ENCODE measurements around the gene CHCHD10.

The CHCHD10 gene

DNA sequence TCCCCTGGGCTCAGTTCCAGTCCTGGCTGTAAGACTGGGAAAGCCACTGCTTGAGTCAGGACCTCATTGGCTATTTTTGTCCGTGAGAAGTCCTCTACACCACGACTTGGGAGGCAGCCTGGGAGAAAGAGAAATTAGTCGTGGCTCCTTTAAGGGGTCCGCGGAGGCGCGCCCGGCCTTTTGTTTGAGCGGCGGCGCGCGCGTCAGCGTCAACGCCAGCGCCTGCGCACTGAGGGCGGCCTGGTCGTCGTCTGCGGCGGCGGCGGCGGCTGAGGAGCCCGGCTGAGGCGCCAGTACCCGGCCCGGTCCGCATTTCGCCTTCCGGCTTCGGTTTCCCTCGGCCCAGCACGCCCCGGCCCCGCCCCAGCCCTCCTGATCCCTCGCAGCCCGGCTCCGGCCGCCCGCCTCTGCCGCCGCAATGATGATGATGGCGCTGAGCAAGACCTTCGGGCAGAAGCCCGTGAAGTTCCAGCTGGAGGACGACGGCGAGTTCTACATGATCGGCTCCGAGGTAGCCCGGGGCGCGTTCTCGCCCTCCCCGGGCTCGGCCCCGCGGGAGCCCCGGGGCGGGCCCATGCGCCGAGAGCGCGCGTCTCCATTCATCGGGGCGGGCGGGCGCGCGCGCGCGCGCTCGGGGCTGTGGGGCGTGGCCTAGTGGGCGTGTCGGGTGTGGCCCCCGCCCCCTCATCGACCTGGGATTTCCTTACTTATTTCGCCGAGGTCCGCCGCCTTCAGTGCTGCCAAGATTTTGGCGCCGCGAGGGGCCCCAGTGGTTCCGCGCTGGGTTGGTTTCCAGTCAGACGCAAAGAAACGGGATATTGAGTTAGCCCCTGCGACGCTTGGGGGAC lies 19.2 kb upstream of the CHCHD10 start, which contains the start of gene SMARCB1:
Gene SMARCB1 (plus strand): TSS at position 215 of the 848 bp plus-strand sequence. CDS start 204 bp downstream, at position 419.
- peak; percentile 81 to 84 for DNase-seq

DNA sequence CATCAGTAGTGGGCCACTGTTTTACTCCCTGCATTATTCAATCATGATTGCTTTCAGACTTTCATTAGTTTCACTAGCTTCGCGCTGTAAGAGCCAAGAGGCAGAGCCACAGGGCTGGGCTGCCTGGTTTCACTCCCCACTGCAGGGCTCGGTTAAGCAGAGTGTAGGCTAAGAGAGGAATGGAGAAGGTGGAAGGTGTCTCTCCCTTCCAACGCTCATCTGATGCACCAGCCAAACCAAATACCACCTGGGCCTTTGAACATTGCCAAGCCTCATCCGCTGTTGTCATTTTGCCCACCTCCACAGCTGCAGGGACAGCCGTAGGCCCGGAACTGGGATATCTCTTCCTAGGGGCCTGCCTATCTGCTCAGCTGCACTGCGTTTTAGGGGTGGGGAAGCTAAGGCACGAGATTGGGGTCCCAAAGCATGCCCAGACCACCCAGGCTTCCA lies 18.5 kb upstream of the CHCHD10 start:
- DNase-seq: no peak

DNA sequence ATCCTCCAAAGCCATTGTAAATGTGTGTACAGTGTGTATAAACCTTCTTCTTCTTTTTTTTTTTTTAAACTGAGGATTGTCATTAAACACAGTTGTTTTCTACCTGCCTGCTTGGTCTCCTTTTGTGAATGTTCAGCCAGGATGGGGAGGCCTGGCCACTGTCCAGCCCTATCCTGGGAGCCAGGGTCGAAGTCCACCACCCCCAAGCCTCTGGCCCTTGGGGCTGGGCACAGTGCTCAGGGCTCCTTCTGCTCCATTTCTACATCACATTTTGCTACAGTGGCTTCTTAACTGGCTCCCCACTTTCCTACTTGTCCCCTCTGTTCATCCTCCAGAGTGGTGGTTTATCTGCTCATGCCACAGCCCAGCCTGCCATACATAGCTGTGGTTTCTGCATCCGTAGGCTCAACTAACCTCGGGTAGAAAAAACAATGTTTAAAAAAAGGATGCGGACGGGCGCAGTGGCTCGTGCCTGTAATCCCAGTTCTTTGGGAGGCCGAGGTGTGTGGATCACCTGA lies 16.5 kb upstream of the CHCHD10 start:
- DNase-seq: peak in 1 of 2 experiments; percentile 4

DNA sequence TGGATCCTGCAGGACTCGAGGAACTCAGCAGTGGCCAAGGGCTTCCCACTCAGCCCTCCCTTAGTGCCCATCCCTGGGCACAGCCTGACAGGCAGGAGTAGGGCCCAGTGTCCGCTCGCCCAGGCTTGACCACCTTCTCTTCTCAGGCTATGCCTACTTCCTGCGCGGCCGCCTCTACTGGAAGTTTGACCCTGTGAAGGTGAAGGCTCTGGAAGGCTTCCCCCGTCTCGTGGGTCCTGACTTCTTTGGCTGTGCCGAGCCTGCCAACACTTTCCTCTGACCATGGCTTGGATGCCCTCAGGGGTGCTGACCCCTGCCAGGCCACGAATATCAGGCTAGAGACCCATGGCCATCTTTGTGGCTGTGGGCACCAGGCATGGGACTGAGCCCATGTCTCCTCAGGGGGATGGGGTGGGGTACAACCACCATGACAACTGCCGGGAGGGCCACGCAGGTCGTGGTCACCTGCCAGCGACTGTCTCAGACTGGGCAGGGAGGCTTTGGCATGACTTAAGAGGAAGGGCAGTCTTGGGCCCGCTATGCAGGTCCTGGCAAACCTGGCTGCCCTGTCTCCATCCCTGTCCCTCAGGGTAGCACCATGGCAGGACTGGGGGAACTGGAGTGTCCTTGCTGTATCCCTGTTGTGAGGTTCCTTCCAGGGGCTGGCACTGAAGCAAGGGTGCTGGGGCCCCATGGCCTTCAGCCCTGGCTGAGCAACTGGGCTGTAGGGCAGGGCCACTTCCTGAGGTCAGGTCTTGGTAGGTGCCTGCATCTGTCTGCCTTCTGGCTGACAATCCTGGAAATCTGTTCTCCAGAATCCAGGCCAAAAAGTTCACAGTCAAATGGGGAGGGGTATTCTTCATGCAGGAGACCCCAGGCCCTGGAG lies 15.7 kb upstream of the CHCHD10 start:
- no peak for DNase-seq

DNA sequence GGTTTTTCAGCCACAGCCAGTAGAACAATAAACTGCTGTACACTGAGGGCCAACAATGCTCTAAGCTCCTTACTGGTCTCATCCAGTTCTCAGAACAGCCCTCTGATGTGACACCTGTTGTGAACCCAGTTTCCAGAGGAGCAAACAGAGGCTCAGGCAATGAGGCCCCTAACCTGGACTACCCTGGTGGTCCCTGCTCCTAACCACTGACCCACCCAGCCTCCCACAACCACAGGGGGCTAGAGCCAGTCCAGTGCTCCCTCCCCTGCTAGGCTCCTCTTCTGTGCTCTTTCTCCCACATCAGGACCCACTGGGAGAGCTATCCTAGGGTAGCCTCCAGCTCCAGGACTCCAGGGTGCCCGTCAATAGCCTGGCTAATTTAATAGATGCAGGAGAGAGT lies 14.9 kb upstream of the CHCHD10 start:
- DNase-seq: no peak

DNA sequence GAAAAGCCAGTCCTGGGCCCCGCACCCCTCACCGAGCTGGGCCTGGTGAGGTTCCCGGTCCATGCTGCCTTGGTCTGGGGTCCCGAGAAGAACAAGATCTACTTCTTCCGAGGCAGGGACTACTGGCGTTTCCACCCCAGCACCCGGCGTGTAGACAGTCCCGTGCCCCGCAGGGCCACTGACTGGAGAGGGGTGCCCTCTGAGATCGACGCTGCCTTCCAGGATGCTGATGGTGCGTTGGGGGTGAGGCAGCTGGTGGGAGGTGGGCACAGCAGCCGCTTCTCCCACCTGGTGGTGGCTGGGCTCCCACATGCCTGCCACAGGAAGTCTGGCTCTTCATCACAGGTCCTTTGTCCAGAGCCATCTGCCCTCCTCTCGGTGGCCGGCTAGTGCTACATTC lies 14.5 kb upstream of the CHCHD10 start:
- DNase-seq: no peak

DNA sequence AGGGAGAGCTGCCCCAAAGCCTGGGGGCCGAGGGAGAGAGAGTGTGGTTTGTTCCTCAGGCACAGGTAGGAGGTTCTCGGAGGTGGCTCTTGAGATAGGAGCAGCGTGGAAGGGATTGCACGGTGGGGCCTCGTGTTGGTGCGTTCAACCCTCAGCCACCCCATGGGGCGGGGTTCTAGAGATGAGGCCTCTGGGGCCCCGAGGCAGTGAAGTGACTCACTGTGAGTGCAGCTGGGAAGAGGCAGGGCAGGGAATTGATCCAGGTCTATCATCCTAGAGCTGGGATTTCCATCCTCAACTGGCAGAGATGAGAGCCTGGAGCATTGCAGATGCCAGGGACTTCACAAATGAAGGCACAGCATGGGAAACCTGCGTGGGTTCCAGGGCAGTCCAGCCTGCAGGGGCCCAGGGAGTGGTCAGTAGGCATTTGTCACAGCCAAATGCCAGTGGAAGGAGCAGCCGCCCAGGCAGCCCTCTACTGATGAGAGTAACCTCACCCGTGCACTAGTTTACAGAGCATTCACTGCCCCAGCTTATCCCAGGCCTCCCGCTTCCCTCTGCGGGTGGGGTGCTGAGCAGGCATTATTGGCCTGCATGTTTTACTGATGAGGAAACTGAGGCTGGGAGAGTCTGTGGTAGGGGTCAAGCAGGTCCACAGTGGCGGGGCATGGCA lies 13.9 kb upstream of the CHCHD10 start:
- DNase-seq: no peak

DNA sequence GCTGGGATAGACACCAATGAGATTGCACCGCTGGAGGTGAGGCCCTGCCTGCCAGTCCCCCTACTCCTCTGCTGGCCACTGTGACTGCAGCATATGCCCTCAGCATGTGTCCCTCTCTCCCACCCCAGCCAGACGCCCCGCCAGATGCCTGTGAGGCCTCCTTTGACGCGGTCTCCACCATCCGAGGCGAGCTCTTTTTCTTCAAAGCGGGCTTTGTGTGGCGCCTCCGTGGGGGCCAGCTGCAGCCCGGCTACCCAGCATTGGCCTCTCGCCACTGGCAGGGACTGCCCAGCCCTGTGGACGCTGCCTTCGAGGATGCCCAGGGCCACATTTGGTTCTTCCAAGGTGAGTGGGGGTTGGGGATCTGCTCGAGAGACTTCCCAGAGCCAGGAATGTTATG lies 13.3 kb upstream of the CHCHD10 start:
- no peak for DNase-seq

DNA sequence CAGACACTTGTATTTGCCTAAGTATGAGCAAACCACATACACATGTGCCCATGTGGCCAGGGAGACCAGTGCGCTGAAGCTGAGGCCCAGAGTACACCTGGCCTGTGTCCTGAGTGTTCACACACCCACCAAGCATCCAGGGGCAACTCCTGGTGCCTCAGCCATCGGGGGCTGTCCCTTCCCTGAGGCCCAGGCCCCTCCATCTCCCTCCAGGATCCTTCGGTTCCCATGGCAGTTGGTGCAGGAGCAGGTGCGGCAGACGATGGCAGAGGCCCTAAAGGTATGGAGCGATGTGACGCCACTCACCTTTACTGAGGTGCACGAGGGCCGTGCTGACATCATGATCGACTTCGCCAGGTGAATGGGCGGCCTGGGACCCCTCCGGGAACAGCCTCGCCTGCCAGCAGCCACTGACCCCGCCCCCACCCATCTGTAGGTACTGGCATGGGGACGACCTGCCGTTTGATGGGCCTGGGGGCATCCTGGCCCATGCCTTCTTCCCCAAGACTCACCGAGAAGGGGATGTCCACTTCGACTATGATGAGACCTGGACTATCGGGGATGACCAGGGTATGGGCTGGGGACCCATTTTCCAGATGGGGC lies 12.5 kb upstream of the CHCHD10 start:
- no peak for DNase-seq

DNA sequence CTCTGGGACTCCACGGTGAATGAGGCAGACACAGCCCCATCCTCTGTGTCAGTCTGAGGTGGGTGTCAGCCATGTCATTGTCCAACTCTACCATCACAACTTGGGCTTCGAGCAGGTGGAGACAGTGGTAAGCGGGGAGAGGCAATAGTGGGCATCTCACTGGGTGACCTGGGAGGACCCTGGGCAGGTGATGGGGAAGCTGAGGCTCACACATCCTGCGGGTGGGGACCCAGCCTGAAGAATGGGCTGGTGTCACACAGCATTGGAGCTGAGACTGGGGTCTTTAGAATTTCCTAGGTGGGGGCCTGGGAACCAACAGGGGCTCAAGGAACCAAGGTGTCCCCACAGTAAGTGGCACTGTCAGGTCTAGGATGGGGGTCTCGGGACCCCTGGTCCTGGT lies 12.0 kb upstream of the CHCHD10 start:
- DNase-seq: no peak

DNA sequence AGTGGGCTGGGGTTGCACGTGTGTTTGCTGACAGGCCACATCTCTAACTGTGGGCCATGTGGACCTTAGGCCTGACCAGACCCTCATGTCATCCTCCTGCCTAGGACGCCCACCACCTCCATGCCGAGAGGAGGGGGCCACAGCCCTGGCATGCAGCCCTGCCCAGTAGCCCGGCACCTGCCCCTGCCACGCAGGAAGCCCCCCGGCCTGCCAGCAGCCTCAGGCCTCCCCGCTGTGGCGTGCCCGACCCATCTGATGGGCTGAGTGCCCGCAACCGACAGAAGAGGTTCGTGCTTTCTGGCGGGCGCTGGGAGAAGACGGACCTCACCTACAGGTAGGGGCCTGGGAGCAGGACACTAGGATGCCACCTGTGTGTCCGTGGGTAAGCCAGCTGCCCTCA lies 11.3 kb upstream of the CHCHD10 start:
- DNase-seq: no peak

DNA sequence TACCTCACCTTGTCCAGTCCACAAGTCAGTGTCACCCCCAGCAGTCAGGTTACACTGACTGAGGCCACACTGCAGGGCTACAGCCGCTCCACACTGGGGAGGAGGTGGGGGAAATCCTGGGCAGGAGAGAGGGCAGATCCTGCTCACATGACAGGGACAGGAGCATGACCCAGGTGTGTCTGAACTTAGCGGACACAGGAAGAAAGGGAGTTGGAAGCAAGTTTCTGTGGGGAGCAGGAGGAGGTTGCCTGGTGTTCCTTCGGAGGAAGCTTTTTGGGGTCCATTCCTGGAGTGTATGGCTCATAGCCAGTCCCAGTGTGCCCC lies 10.8 kb upstream of the CHCHD10 start:
- DNase-seq: no peak

DNA sequence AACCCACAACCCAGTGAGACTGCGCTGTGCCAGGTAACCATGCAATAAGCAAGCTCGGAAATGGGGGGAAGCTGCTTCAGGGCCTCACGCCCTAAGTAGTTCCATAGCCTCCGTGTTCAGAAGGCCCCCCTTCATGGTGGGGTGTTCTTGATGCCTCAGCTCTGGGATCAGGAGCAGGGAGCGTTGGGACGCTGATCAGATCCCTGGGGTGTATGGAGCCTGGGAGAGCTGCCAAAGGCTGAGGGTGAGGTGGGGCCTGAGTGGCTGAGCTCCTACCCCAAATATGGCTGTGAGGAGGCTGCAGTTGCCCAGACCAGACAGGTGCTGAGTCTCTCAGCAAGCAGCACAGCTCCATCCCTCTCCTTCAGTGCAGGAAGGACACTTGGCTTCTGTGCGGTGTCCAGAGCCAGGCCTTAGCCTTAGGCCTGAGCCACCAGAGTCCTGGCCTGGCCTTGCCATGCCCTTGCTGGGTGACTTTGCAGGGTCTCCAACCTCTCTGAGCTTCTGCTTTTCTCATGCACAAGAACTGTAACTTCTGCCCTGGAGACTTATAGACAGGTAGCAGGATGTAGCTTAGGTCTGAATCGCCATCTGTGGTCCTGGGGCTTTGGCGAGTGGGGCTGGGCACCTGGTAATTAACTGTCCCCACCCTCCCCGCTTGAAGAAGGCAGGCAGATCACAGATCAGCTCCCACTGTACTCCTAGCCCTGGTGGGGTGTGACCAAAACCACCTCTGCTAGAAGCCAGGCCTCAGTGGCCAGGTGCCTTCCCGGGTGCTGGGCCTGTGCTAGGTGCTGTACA lies 10.2 kb upstream of the CHCHD10 start:
- DNase-seq: no peak

DNA sequence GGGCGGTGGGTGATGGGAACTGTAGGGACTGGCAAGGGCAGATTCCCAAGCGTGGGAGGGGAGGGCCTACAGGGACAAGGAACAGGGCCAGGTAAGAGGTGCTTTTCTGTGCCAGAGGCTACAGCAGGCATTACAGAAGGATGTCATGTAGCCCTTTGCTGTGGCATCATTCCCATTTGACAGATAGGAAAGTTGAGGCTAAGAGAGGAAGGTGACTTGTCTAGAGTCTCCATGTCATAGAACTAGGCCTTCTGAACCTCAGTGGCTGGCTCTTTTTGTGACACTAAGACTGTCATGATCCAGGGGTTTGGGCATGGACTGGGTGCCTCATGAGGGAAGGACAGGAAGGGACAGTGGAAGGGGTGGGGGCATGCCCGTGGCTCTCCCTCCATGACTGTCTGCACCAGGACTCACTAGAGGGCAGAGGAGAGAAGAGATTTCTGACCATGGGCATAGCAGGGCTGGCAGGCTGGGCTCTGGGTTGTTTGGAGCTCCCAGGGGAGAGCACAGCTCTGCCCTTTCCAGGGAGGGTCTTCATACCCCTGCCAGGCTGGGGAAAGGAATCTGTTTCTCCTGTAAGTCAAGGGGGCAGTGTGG lies 8.1 kb upstream of the CHCHD10 start:
- DNase-seq: no peak

DNA sequence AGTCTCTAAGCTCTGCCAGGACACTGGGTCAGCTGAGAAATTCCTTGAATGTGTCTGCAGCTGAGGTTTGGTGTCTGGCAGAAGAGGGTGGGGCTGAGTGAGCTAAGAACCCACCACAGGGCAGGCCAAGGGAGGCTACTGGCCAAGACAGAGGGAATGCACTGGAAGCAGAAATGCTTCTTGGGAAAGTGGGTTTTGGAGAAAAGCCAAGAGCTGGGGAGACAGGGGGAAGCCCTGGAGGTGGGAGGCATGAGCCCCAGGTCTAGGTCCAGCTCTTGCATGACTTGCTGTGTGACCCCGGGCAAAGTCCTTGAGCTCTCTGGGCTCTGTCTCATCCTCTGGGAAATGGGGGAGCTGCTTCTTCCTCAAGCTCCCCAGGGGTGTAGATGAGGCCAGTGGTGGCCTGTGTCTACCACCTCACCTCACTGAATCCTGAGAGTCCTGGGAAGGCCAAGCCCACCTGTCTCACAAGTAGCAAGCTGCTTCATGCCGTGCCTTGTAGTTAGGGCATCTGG lies 7.2 kb upstream of the CHCHD10 start:
- DNase-seq: no peak

DNA sequence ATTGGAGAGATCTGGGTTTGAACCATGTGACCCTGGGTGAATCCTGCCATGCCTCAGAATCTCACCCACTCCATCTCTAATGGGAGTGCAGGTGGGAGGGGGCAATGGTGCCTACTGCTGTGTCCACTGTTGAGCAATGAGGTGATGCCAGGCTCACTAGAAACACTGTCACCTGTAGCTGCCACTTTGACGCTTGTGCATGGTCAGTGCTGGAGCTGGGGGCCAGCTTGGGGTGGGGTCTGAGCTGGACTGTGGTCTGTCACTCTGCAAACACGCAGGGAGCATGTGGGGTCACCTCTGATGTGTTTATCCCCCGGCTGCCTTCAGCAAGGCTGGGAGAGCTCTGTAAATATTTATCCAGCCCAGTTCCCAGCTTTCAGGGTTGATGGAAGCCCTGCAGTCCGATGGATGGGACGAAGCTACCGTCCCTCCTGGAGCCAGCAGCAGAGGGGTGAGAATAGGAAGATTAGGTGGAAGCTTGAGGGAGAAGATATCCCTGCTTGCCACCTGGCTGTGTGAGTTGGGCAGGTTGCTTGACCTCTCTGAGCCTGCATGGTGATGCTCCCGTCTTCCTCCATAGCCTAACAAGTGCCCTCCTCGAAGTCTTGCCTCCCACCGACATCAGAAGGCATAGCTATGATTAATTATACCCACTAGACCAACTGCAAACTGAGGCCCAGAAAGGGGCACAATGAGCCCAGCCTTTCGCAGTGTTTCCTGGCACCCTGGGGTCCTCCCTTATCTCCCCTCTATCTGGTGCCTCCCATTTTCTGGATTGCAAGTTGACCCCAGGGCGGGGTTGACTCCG lies 6.5 kb upstream of the CHCHD10 start:
- no peak for DNase-seq

DNA sequence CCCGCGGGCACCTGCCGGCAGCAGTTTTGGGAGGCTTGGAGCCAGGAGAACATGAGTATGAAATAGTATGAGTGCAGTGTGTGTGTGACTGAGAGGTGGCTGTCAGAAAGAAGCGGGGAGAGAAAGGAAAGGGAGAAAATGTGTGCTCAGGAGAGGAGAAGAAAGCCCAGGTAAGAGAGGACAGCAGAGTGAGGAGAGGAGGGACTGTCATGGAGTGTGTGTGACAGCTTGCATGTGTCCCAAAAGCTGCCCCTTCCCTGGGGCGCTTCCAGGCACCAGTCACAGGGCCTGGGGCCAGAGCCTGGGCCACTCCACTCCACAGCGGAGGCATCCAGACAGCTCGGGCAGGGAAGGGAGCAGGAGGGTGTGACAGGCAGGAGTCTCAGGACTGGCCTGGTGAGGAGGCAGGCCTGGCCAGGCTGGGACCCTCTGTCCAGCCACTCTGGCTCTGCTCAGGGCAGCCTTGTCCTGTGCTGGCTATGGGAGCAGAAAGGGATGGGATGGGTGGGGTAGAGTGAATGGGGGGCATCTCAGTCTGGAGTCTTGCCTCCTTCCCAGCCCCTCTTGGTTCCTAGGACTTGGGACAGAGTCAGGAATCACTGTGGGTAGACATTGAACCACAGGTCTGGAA lies 5.8 kb upstream of the CHCHD10 start:
- DNase-seq: no peak

DNA sequence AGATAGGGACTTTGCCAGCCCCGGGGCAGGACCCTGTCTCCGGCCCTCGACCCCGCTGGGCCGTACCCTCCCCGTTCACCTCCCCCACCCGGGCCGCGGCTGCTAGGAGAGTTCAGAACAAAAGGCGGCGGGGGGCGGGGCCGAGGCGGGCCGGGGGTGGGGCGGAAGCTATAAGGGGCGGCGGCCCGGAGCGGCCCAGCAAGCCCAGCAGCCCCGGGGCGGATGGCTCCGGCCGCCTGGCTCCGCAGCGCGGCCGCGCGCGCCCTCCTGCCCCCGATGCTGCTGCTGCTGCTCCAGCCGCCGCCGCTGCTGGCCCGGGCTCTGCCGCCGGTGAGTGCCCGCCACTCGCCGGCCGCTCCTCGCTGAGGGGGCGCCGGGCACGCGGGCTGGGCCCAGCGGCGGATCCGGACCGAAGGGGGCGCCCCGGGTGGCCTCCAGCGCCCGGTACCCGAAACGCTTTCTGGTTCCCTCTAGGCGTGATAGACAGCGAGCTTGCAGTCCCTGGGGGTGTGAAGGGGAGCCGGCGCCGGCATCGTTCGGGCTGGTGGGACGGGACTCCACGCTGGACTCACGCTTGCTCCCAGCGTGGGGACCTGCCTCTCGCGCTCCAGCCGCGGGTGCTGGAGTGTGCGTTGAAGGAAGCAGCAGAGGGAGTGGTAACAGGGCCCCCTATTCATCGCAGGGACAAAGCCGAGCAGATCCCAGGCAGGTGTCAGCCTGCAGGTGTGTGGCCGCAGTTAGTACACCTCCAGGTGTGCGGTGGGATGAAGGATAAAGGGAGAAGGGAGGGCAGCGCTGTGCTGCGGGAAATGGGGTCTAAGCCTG lies 5.1 kb upstream of the CHCHD10 start, which contains the start of gene MMP11:
Gene MMP11 (plus strand): TSS at position 201 of the 825 bp plus-strand sequence. CDS start 22 bp downstream, at position 223.
- peak; percentile 16 to 28 for DNase-seq

DNA sequence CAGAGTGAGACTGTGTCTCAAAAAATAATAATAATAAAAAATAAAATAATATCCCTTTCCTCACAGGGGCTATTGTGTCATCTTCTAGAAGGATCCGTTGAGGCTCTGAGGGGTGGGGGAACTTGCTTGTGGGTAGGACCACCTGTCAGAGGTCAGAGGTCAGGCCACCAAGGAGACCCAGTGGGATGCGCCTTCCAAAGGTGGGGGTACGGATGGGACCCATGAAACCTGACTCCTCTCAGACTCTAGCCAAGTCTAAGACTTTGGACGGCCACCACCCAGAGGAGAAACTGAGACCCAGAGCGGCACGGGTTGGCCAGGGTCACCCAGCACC lies 4.5 kb upstream of the CHCHD10 start:
- no peak for DNase-seq

Data from Kasumi-1 (cell line).